Amniotic stem cell (primary cell): Measurements from ENCODE around the gene IST1.
"Not testable (repeated sequence)": the region's sequence is repeated elsewhere in the genome, so short reads cannot be mapped to it uniquely, and the experiment has no call there.

Experiments used
- DNase-seq: peaks from one replicate; lab custom pipeline; 2025; lab: John Stamatoyannopoulos, UW

The IST1 gene

DNA sequence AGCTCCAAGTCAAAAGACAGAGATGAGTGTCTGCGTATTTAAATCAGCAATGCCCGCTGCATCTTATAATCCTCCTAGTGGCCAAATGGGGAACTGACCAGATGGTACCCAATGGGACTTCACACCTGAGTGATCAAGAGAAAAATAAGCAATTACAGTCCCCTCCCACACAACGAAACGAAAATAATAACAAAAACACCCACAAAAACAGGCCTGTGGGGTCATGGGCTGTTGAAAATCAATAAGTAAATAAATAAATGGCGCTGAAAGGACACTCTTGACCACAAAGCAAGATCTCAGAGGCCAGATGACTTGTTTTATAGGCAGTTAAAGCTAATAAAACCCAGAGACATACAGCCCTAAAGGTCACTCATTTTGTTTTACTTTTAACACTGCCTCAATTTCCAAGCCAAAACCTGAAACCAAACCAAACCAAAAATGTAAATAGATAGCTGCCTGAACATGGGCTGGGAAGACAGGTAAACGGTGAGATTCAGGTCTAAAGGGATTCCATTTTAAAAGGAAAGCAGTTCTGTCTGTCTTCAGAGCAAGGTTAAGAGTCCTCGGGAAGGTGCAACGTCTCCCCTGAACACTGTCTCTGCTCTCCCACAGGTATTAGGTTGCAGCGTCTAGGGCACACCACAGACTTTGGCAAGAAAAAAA, 12.7 kb upstream of the IST1 start:
- DNase-seq: peak; percentile 63

GRCh38 chr16:71883168-71883848, 12.0 kb upstream of the IST1 start:
- no peak for DNase-seq

- peak; percentile 47 for DNase-seq
Measured at GRCh38 chr16:71883849-71884638, 11.3 kb upstream of the IST1 start, which contains the start of gene ZNF821. TSS of gene ZNF821 (minus strand) at chr16:71884182. CDS start at chr16:71879946, 4,236 bp downstream.

DNA sequence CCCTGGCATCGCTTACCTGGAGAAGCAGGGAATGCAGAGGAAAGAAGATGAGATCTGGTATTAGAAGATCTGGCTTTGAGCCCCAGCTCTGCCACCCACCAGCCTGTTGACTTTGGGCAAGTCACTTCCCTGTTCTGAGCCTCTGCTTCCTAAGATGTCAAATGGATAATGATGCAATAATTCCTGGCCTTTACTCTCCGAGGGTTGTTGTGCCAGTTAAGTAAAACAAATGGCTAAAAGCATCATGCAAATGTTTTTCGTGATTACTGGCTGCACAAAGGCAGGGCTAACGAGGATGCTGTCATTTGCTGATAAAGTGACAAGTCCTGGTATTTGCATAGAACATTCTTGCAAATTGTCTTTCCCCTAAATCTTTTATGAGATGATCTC, 10.1 kb upstream of the IST1 start:
- no peak for DNase-seq

DNA sequence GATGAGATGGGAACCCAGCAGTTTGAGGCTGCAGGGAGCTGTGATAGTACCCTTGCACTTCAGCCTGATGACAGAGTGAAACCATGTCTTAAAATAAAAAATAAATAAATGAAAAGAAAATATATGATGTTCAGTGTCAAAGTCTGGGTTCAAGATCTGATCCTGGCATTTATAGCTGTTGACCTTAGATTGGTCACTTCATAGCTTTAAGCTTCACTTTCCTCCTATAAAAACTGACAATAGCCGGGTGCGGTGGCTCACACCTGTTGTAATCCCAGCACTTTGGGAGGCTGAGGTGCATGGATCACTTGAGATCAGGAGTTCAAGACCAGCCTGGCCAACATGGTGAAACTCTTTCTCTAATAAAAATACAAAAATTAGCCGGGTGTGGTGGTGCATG, 6.2 kb upstream of the IST1 start:
- DNase-seq: no peak

DNA sequence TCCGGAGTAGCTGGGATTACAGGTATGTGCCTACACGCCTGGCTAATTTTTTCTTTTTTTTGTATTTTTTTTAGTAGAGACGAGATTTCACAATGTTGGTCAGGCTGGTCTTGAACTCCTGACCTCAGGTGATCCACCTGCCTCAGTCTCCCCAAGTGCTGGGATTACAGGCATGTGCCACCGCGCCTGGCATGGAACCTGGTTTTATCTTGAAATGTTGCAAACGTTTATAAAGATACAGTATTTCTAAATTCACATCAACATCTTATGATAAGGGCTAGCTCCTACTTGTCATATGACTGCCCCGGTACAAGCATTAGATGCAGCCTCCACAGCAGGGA, 1.5 kb upstream of the IST1 start:
- no peak for DNase-seq

GRCh38 chr16:71894229-71894920, 956 bp upstream of the IST1 start:
- no peak for DNase-seq

GRCh38 chr16:71895679-71896365, 491 bp downstream of the IST1 start:
- DNase-seq: no peak

- no peak for DNase-seq
Measured at GRCh38 chr16:71896764-71897368, 1.5 kb downstream of the IST1 start.

- no peak for DNase-seq
Measured at GRCh38 chr16:71899171-71899570, 3.8 kb downstream of the IST1 start.

DNA sequence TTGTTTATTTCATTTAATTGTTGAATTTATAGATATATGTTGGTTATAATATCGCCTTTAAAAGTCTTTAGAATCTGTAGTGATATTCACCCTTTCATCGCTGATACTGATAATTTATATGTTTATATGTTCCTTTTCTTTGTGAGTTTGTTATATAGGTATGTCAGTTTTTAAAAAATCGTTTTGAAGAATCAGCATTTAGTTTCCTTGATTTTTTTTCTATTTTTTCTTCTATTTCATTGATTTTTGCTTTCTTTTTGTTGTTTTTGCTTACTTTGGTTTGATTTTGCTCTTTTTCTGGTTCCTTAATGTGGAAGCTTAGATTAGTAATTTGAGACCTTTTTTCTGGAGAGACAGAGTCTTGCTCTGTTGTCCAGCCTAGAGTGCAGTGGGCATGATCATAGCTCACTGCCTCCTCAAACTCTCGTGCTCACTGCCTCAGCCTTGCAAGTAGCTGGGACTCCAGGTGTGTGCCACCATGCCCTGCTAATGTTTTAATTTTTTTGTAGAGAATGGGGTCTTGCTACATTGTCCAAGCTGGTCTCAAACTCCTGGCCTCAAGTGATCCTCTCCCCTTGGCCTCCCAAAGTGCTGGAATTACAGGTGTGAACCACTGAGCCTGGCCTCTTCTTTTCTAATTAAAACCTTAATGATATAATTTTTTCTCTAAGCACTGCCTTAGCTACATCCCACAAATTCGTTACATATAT, 7.5 kb downstream of the IST1 start:
- DNase-seq: no peak

DNA sequence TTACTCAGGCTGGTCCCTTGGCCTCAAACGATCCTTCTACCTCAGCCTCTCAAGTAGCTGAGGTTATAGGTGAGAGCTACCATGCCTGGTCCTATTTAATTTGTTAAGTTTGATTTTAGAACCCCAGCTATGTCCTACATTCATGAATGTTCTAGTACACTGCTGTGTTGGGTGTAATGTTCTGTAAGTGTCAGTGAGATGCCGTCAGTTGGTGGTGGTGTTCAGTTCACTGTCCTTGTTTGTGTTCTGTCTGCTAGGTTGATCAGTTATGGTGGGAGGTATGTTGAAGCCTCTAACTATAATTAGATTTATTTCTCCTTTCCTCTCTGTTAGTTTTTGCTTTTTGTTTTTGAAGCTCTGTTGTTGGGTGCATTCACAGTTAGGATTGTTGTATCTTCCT, 8.3 kb downstream of the IST1 start:
- DNase-seq: no peak

- DNase-seq: no peak
Measured at GRCh38 chr16:71904239-71904638, 8.9 kb downstream of the IST1 start.

DNA sequence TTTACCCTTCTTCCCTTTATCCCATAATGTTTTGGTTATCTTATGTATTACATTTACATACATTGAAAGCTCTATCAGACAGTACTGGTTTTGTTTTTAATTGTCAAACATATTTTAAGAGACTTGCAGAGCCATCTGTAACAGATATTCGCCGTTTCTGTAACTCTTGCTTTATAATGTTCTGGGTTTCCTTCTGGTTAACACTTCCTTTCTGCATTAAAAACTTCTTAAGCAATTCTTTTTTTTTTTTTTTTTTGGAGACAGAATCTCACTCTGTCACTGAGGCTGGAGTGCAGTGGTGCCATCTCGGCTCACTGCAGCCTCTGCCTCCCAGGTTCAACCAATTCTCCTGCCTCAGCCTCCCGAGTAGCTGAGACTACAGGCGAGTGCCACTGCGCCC, 10.4 kb downstream of the IST1 start:
- DNase-seq: not testable (repeated sequence)

DNA sequence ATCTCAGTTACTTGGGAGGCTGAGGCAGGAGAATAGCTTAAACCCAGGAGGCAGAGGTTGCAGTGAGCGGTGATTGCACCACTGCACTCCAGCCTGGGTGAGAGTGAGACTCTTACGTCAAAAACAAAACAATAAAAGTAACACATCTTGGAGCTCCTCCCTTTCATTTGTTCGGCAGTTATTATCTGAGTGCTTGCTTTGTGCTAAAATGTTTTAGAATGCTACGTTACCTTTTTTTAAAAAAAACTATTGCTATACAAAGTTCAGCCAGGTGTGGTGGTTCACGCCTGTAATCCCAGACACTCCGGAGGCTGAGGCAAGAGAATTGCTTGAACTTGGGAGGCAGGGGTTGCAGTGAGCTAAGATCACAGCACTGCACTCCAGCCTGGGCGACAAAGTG, 15.8 kb downstream of the IST1 start:
- DNase-seq: no peak

DNA sequence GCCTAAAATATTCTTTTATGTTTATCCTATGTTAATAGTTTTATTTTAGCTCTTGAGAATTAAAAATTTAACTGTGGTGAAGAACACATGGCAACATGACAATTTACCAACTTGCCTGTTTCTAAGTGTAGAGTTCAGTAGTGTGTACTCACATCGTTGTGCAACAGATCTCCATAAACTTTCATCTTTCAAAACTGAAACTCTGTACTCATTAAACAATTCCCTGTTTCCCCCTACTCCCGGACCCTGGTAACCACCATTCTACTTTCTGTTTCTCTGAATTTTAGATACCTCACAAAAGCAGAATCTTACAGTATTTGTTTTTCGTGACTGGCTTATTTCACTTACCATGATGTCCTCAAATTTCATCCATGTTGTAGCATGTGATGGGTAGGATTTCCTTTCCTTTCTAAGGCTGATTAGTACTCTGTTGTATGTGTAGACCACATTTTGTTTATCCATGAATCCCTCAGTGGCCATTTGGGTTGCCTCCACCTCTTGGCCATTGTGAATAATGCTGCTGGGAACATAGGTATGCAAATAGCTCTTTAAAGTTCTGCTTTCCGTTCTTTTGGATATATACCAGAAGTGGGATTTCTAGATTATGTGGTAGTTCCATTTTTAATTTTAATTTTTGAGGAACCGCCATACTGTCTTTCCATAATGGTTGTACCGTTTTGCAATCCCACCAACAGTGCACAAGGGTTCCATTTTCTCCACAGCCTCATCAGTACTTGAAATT, 17.4 kb downstream of the IST1 start:
- no peak for DNase-seq

DNA sequence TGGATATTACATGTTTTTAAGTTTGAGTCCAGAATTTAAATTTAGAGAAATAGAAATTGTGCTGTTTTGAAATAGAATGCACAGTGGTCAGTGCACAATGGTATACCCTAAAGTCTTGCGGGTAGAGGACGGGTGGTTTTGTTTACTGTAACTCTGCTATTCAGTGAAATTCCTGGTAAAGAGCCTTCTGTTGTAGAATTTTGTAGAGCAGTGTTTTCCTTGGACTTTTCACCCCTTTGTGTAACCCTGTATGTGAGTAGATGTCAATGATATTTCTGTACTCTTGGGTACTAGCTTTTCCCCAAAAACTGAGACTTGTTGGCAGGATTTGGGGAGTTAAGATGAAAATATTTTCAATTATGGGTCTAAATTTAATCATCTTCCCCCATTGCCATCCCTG, 19.5 kb downstream of the IST1 start:
- DNase-seq: no peak

DNA sequence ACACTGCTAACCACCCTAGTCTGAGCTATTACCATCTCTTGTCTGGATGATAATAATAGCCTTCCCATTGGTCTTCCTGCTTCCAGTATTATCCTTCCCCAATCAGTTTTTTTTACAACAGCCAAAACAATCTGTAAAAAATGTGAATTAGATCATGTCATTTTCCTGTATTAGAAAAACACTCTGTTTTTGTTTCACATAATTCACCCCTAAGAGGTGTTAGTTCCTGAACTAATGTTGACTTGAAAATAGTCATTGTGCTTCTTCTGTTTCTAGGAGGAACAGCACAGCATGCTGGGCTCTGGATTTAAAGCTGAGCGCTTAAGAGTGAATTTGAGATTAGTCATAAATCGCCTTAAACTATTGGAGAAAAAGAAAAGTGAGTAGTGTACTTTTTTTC, 20.0 kb downstream of the IST1 start:
- DNase-seq: no peak

DNA sequence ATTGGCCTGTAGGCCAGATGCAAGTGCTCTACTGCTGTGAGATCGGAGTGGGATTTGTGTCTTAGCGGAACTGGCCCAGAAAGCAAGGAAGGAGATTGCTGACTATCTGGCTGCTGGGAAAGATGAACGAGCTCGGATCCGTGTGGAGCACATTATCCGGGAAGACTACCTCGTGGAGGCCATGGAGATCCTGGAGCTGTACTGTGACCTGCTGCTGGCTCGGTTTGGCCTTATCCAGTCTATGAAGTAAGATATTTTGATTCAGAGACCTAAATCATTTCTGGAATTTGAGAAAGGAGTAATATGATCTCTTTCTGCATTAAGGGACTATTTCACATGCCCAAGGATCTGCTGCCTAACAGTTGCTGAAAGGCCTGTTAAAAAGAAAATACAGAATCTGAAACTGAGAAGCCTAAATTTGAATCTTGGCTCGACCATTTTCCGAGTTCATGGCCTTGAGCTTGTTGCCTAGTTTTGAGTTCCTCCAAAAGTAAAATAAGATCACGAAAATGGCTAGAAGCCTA, 21.1 kb downstream of the IST1 start:
- DNase-seq: no peak

DNA sequence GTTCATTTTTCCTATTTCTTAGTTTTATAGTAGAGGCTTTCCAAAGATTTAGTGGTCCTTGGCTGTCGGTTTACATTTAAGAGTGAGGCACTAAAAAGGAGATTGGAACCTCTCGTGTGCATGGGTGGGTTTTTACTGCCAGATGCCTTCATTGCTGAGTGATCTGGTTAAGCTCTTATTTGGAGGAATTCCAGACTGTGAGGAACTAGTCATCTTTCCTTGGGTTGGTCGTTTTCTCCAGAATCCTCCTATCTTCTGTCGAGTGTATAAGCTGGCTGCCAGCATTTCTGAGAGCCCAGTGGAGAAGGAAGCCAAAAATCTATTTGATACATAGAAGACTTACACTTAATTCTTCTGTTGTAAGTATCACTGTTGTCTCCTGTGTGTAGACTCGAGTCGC, 22.6 kb downstream of the IST1 start:
- DNase-seq: peak; percentile 23
